Subcutaneous adipose tissue (tissue), 4 donors: ENCODE data around the gene OSBPL3. TPM values are rescaled to one million over a fixed set of nuclear protein-coding genes. Genes with fewer than 3 reads are reported as not detected.

Experiments used
- total RNA-seq, 4 donors: library from RNA; depleted of rRNA; stranded (reverse); fragments of >200 nt; gene quantifications; one replicate each; pipeline ENCODE4 v1.1.0, GENCODE V29; 2016
- TF ChIP-seq, protein P1 (sequence below): fragments of 450-650 bp; IDR thresholded peaks from one replicate; pipeline ENCODE4 v1.5.1; 2016; ENCODE audit warnings: low read depth, mild to moderate bottlenecking, control low read depth, antibody characterized with exemption, moderate library complexity

The OSBPL3 gene
- total RNA-seq, 4 donors from 2014 or later = 4.9 to 33.1 (median 9.4) TPM

GRCh38 chr7:24880886-24881285 lies 99.1 kb downstream of the OSBPL3 start:
- TF ChIP-seq, protein P1, sequence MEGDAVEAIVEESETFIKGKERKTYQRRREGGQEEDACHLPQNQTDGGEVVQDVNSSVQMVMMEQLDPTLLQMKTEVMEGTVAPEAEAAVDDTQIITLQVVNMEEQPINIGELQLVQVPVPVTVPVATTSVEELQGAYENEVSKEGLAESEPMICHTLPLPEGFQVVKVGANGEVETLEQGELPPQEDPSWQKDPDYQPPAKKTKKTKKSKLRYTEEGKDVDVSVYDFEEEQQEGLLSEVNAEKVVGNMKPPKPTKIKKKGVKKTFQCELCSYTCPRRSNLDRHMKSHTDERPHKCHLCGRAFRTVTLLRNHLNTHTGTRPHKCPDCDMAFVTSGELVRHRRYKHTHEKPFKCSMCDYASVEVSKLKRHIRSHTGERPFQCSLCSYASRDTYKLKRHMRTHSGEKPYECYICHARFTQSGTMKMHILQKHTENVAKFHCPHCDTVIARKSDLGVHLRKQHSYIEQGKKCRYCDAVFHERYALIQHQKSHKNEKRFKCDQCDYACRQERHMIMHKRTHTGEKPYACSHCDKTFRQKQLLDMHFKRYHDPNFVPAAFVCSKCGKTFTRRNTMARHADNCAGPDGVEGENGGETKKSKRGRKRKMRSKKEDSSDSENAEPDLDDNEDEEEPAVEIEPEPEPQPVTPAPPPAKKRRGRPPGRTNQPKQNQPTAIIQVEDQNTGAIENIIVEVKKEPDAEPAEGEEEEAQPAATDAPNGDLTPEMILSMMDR = no peak

DNA sequence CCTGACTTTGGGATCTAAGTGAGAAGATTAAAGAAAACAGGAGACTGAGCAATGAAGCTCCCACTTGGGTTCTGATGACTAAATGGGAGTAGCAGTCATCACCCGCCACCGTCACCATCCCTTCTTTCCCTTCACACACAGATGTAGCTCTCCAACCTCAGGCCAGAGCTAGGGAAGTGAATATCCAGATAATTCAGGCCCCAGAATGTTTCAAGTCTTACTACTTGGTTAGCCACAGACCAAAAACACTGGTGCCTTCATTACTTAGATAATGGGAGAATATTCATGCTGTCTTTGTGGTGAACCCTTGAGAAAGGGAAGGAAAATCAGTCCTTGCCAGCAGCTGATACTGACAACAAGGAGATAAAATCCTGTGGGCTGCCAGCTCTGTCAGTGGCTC lies 100.7 kb downstream of the OSBPL3 start:
- TF ChIP-seq, protein P1 = no peak

GRCh38 chr7:24877790-24878311 lies 102.1 kb downstream of the OSBPL3 start:
- TF ChIP-seq, protein P1 = no peak

DNA sequence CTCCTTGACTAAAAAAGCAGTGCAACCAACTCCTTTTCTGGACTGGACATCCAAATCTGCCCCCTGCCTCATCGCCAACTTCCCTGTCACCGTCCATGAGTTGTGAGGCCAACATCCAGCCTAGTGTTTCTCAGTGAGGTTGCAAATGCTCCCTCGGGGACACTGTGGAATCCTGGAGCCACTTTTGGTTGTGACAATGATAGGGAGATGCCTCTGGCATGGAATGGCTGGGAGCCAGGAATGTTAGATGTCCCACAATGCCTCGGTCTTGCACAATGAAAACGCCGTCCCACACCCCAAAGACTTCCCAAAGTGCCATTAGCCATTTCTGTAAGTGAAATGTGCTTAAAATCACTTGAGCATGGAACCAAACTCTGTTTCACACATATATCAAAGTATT lies 105.2 kb downstream of the OSBPL3 start:
- TF ChIP-seq, protein P1 = no peak

DNA sequence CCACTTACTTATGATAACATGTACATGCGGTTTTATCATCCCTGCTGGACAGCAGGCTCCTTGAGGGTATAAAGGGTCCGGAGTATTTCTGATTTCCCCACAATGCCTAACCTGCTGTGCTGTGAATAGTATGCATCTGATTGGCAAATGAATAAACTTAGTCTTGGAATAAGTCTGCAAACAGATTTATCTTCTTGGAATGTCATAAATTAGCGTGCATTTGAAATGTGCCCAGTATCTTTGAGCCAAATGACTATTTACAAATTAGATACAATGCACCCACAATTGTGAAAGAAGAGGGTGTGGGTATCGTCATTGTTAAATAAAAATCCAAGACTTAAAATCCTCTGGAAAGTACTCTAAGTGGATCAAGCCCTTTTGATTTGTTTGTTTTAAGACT lies 106.0 kb downstream of the OSBPL3 start:
- TF ChIP-seq, protein P1 = no peak

GRCh38 chr7:24871770-24872169 lies 108.2 kb downstream of the OSBPL3 start:
- TF ChIP-seq, protein P1 = no peak

DNA sequence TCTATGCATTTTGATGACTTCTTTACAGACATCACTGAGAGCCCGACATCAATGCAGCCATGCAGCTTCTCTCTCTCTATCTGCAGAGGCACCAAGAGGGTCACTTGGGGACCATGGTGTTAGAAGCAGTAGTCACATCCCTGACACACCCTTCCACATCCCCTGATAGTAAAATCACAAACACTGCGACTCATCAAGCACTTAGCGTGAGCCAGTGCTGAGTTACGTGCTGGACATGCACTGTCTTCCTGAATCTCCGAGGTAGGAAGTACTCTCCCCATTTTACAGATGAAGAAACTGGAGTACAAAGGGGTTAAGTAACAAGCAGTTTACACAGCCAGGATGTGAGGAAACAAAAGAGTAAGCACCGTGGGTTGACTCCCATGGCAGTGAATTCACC lies 109.2 kb downstream of the OSBPL3 start:
- TF ChIP-seq, protein P1 = no peak

GRCh38 chr7:24869572-24869971 lies 110.4 kb downstream of the OSBPL3 start:
- TF ChIP-seq, protein P1 = no peak
